K562 (cell line): Measurements from ENCODE around the gene ANGEL2. TPM values are rescaled to one million over a fixed set of nuclear protein-coding genes. Genes with fewer than 3 reads are reported as not detected.
A peak's percentile ranks its signal among the peaks of the same experiment; 100 is the strongest.

Experiments
- CEBPB ChIP-seq: fragments of 450-650 bp; IDR thresholded peaks from 2 replicates; pipeline ENCODE4 v1.6.1; 2016; ENCODE audit warnings: missing genetic modification characterization, missing compliant biosample characterization
- CTBP1 ChIP-seq: fragments of 450-650 bp; IDR thresholded peaks from 2 replicates; pipeline ENCODE4 v1.6.1; 2016; ENCODE audit warnings: borderline replicate concordance
- EP300 ChIP-seq: IDR thresholded peaks from 2 replicates; pipeline ENCODE4 v1.6.1; 2012; ENCODE audit warnings: low read length, improper control_type of control experiment
- FOXJ2 ChIP-seq: fragments of 200-800 bp; sonication (Bioruptor generic); IDR thresholded peaks from 2 replicates; pipeline ENCODE4 v1.6.1; 2016; ENCODE audit warnings: missing genetic modification characterization, missing compliant biosample characterization
- HINFP ChIP-seq: fragments of 450-650 bp; conservative IDR thresholded peaks from 2 replicates; pipeline ENCODE4 v1.6.1; 2016; ENCODE audit warnings: missing genetic modification characterization, low read depth, mild to moderate bottlenecking, control low read depth, missing compliant biosample characterization
- KDM5B ChIP-seq: fragments of 200-600 bp; sonication (generic); IDR thresholded peaks from 2 replicates; pipeline ENCODE4 v1.6.1; 2012; ENCODE audit warnings: low read depth, mild to moderate bottlenecking, moderate library complexity, low read length, control low read depth, inconsistent platforms; ENCODE audit not compliant: insufficient replicate concordance
- MNT ChIP-seq, 2 experiments: fragments of 450-650 bp; conservative IDR thresholded peaks; 2 replicates each; pipeline ENCODE4 v1.6.1; 2017; ENCODE audit warnings: mild to moderate bottlenecking in 2 of 2, moderate library complexity in 2 of 2
- NR2C1 ChIP-seq, 2 experiments: fragments of 450-650 bp; IDR thresholded peaks; 2 replicates each; pipeline ENCODE4 v1.6.1; 2017; ENCODE audit warnings: mild to moderate bottlenecking in 2 of 2, antibody characterized with exemption in 1 of 2, inconsistent platforms in 1 of 2, missing compliant biosample characterization in 1 of 2, missing genetic modification characterization in 1 of 2
- NRF1 ChIP-seq, 2 experiments: fragments of 450-650 bp; IDR thresholded peaks in 1 of 2; conservative IDR thresholded peaks in 1 of 2; 2 replicates each; pipeline ENCODE4 v1.6.1; 2014; ENCODE audit warnings: mild to moderate bottlenecking in 2 of 2
- RAD21 ChIP-seq, 2 experiments: fragments of 250-450 bp in 1 of 2; fragments of 450-650 bp in 1 of 2; sonication (Bioruptor Pico) in 1 of 2; formaldehyde crosslinking in 1 of 2; IDR thresholded peaks in 1 of 2; conservative IDR thresholded peaks in 1 of 2; 2 replicates each; pipeline versions ENCODE4 v1.4.0 to v1.8.0; 2020 to 2022; ENCODE audit warnings: mild to moderate bottlenecking in 2 of 2, moderate library complexity in 1 of 2
- SMARCE1 ChIP-seq: fragments of 450-650 bp; IDR thresholded peaks from 2 replicates; pipeline ENCODE4 v1.7.1; 2016; ENCODE audit warnings: mild to moderate bottlenecking
- TFAP4 ChIP-seq: sonication (generic); formaldehyde crosslinking; IDR thresholded peaks from 2 replicates; pipeline ENCODE4 v1.8.0; 2022; ENCODE audit warnings: missing genetic modification reagents, mild to moderate bottlenecking, moderate library complexity, borderline replicate concordance
- ZFX ChIP-seq: sonication (generic); formaldehyde crosslinking; IDR thresholded peaks from 2 replicates; pipeline ENCODE4 v1.8.0; 2022; ENCODE audit warnings: mild to moderate bottlenecking, missing genetic modification reagents, moderate library complexity
- ZNF589 ChIP-seq: fragments of 200-800 bp; sonication (Bioruptor generic); IDR thresholded peaks from 2 replicates; pipeline ENCODE4 v1.6.1; 2016; ENCODE audit warnings: low read depth, missing genetic modification characterization, missing compliant biosample characterization
- polyA plus RNA-seq, 8 experiments: library from polyadenylated mRNA; depleted of rRNA in 4 of 8; stranded (reverse) in 5 of 8; unstranded in 3 of 8; fragments of >200 nt; fragmentation: Nextera tagmentation in 2 of 8; fragmentation: Illumina TruSeq in 1 of 8; extraction: Ambion mirVana in 2 of 8; extraction: Trizol in 1 of 8; gene quantifications; 2 replicates each; pipeline versions ENCODE4 v1.2.1 to v1.2.3, GENCODE V29; 2011 to 2014; ENCODE audit warnings: inconsistent platforms in 1 of 8, missing spikeins in 1 of 8
- total RNA-seq, 7 experiments: library from RNA; depleted of rRNA in 6 of 7; stranded (reverse); fragments of >200 nt in 6 of 7; fragmentation: Illumina TruSeq in 2 of 7; extraction: Trizol in 2 of 7; gene quantifications; 2 replicates each; pipeline versions ENCODE4 v1.2.1 to v1.2.3, GENCODE V29; 2011 to 2021; ENCODE audit warnings: low replicate concordance in 1 of 7

The ANGEL2 gene
- total and polyA plus RNA-seq, 9 of the 15 experiments (the other 6 are each of a cell fraction or from before 2014, with no cell fraction given): 6.8 to 34.6 (median 26.2) TPM

GRCh38 chr1:213045321-213046226 lies 29.9 kb upstream of the ANGEL2 start (continued):
- TF ChIP-seq CEBPB (peak; percentile 42; the same call in 1 of the 2 replicates), ZFX (CRISPR knock-in tag) (peak; percentile 70), KDM5B (peak; percentile 42), TFAP4 (CRISPR knock-in tag) (peak; percentile 66), CTBP1 (peak; percentile 45; the same call in 1 of the 2 replicates), SMARCE1 (peak; percentile 67), EP300 (peak; percentile 66; the same call in 1 of the 2 replicates), NR2C1 (IDR thresholded peaks at IDR 0.05) (peak; percentile 29; the same call in 1 of the 2 replicates), NR2C1 (tag; IDR thresholded peaks at IDR 0.05) (peak; percentile 54), ZNF589 (CRISPR knock-in tag) (peak; percentile 82; the same call in 1 of the 2 replicates), MNT (conservative IDR thresholded peaks at IDR 0.05) (peak; percentile 83 to 89), FOXJ2 (tag) (peak; percentile 85), HINFP (tag) (peak; percentile 61; the same call in 1 of the 2 replicates), RAD21 (CRISPR knock-in tag; conservative IDR thresholded peaks at IDR 0.05 in 1 of 2, IDR thresholded peaks at IDR 0.05 in 1 of 2) (peak in 1 of 2 experiments; percentile 6; a peak in 2 of 4 replicates), NRF1 (conservative IDR thresholded peaks at IDR 0.05 in 1 of 2, IDR thresholded peaks at IDR 0.05 in 1 of 2) (0 out of 4 replicates have a peak, but pooled peaks of 1 of the 2 experiments have one; percentile 31)
